ENCODE data around the gene TEX13A. TPM values are rescaled to one million over a fixed set of nuclear protein-coding genes. Genes with fewer than 3 reads are reported as not detected.

TEX13A gene, protein sequence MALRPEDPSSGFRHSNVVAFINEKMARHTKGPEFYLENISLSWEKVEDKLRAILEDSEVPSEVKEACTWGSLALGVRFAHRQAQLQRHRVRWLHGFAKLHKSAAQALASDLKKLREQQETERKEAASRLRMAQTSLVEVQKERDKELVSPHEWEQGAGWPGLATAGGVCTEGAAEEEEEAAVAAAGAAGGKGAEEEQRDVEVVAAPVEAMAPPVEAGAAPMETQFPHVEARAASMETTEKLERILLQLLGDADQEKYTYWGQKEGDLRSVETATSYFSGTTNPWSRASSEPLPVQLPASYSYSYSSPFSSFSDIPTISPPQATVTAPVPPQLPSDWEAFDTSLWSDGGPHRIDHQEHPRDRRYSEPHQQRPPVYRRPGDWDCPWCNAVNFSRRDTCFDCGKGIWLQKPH
- not detected in 5 replicates for total RNA-seq (2022; extraction: Qiagen RNA extraction)

DNA sequence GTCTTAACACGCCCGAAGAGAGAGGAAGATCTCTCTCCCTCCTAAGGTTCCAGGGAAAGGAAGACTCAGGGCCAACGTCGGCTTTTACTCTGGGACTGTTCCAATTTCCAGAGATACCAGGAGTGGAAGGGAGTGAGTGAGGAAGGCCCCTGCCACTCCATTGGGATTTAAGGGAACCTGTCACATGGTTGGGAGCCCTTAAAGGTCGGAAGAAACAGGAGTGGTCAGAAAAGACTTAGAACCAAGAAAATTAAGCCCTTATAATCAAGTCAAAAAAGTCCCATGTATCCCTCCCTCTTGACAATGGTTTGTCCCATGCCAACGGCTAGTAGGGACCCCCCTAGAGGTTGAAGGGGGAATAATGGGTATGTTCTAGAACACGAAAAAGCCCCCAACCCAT, at the start of gene TEX13A:
Gene TEX13A, minus strand, starts transcription at position 59 of the 400 bp plus-strand sequence. CDS start 297 bp downstream, outside the sequence.

All from A549 treated with Hydrocortisone at 1 μM for 4 hours (cell line).